ENCODE data around the gene E4F1.

Gene E4F1

GRCh38 chr16:2276368-2277195, 53.2 kb downstream of the E4F1 start:
- ATAC-seq: no peak
- TF ChIP-seq ZC3H10 (CRISPR knock-in tag; IDR thresholded peaks at IDR 0.05): no peak
- TF ChIP-seq ZFP30 (CRISPR knock-in tag; IDR thresholded peaks at IDR 0.05): no peak
- TF ChIP-seq ZNF70 (CRISPR knock-in tag; IDR thresholded peaks at IDR 0.05): no peak

GRCh38 chr16:2277466-2278271, 54.3 kb downstream of the E4F1 start:
- TF ChIP-seq CSDC2 (CRISPR knock-in tag; IDR thresholded peaks at IDR 0.05) (no peak), ISL1 (CRISPR knock-in tag; IDR thresholded peaks at IDR 0.05) (no peak)
- no peak for ATAC-seq

DNA sequence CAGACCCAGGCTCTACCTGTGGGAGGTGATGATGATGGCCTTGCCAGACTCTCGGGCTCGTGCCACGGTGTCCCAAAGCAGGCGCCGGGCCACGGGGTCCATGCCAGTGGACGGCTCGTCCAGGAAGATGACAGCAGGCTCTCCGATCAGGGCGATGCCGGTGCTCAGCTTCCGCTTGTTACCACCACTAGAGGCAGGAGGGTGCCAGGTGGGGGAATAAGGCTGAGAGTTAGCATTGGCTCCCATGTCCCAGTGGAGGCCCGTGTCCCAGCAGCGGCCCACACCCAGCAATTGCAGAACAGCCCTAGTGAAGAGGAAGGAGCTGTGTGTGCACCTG, 54.8 kb downstream of the E4F1 start:
- TF ChIP-seq CSRNP3 (CRISPR knock-in tag; IDR thresholded peaks at IDR 0.05) (no peak), GLIS3 (CRISPR knock-in tag; IDR thresholded peaks at IDR 0.05) (no peak), ZC3H10 (CRISPR knock-in tag; IDR thresholded peaks at IDR 0.05) (no peak), RARB (CRISPR knock-in tag; IDR thresholded peaks at IDR 0.05) (no peak), ISL1 (CRISPR knock-in tag; IDR thresholded peaks at IDR 0.05) (no peak), SNAI2 (CRISPR knock-in tag; IDR thresholded peaks at IDR 0.05) (no peak), ZNF8 (CRISPR knock-in tag; IDR thresholded peaks at IDR 0.05) (no peak), OSR1 (CRISPR knock-in tag; IDR thresholded peaks at IDR 0.05) (no peak), ARNTL (CRISPR knock-in tag; IDR thresholded peaks at IDR 0.05; ENCODE audit: borderline replicate concordance, low read depth) (no peak)
- TF ChIP-seq, protein P1, sequence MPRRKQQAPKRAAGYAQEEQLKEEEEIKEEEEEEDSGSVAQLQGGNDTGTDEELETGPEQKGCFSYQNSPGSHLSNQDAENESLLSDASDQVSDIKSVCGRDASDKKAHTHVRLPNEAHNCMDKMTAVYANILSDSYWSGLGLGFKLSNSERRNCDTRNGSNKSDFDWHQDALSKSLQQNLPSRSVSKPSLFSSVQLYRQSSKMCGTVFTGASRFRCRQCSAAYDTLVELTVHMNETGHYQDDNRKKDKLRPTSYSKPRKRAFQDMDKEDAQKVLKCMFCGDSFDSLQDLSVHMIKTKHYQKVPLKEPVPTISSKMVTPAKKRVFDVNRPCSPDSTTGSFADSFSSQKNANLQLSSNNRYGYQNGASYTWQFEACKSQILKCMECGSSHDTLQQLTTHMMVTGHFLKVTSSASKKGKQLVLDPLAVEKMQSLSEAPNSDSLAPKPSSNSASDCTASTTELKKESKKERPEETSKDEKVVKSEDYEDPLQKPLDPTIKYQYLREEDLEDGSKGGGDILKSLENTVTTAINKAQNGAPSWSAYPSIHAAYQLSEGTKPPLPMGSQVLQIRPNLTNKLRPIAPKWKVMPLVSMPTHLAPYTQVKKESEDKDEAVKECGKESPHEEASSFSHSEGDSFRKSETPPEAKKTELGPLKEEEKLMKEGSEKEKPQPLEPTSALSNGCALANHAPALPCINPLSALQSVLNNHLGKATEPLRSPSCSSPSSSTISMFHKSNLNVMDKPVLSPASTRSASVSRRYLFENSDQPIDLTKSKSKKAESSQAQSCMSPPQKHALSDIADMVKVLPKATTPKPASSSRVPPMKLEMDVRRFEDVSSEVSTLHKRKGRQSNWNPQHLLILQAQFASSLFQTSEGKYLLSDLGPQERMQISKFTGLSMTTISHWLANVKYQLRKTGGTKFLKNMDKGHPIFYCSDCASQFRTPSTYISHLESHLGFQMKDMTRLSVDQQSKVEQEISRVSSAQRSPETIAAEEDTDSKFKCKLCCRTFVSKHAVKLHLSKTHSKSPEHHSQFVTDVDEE (CRISPR knock-in tag; IDR thresholded peaks at IDR 0.05): no peak
- ATAC-seq: no peak

DNA sequence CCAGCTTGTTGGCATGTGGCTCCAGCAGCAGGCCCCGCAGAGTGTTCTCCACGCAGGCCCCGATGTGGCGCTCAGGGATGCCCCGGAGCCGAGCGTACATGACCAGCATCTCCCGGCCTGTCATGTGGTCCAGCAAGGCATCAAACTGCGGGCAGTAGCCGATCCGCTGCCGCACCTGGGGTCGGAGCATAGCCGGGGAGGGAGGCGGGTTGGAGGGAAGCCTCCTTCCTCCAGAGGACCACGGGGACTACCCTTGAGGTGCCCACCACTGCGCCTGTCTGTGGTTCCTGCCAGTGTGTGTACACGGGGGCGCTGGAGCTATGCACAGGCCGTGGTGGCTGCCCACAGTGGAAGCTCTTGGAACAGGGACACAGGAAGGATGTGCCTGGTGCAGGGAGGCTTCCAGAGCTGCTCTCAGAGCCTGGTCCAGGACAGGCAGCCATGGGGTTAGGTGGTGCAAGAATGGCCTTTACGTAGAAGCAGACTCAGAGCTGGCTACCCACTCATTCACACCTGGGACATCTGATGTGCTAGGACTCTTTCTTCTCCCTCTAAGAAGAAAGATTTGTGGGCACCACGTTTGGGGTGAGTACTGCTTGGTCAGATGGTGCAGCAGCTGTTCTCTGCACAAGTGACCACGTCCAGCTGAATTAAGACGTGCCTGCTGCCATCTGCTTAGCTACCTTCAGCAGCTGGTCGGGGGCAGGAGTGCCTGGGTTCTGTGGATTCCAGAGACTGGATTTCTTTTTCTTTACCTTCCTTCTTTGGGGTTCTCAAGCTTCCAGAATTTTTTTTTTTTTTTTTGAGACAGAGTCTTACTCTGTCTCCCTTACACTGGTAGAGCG, 55.8 kb downstream of the E4F1 start:
- no peak for ATAC-seq
- TF ChIP-seq TCF4 (CRISPR knock-in tag; IDR thresholded peaks at IDR 0.05; ENCODE audit: borderline replicate concordance) (no peak), CREB5 (CRISPR knock-in tag; IDR thresholded peaks at IDR 0.05; ENCODE audit: low read depth) (no peak), ESRRG (CRISPR knock-in tag; IDR thresholded peaks at IDR 0.05) (no peak), ZFP30 (CRISPR knock-in tag; IDR thresholded peaks at IDR 0.05) (no peak), ISL1 (CRISPR knock-in tag; IDR thresholded peaks at IDR 0.05) (no peak), CSRNP3 (CRISPR knock-in tag; IDR thresholded peaks at IDR 0.05) (no peak), SNAI2 (CRISPR knock-in tag; IDR thresholded peaks at IDR 0.05) (no peak), ZNF565 (CRISPR knock-in tag; conservative IDR thresholded peaks at IDR 0.05; ENCODE audit: low read depth) (no peak), OSR1 (CRISPR knock-in tag; IDR thresholded peaks at IDR 0.05) (no peak), GLIS3 (CRISPR knock-in tag; IDR thresholded peaks at IDR 0.05) (no peak), ZFP3 (CRISPR knock-in tag; IDR thresholded peaks at IDR 0.05) (no peak), CSDC2 (CRISPR knock-in tag; IDR thresholded peaks at IDR 0.05) (no peak), PPARA (CRISPR knock-in tag; IDR thresholded peaks at IDR 0.05; ENCODE audit: borderline replicate concordance) (no peak), ZC3H10 (CRISPR knock-in tag; IDR thresholded peaks at IDR 0.05) (no peak)
- TF ChIP-seq, protein P1 (CRISPR knock-in tag; IDR thresholded peaks at IDR 0.05): no peak
